Erythroblast (primary cell): ENCODE data around the gene SMARCC1.

ENCODE experiments used
- GATA1 ChIP-seq: IDR thresholded peaks from 2 replicates; pipeline ENCODE4 v1.6.1; 2011; ENCODE audit warnings: low read depth, mild to moderate bottlenecking, control low read depth, low read length, moderate library complexity
- POLR2A ChIP-seq: IDR thresholded peaks from 2 replicates; pipeline ENCODE4 v1.6.1; 2011; ENCODE audit warnings: mild to moderate bottlenecking, low read length

DNA sequence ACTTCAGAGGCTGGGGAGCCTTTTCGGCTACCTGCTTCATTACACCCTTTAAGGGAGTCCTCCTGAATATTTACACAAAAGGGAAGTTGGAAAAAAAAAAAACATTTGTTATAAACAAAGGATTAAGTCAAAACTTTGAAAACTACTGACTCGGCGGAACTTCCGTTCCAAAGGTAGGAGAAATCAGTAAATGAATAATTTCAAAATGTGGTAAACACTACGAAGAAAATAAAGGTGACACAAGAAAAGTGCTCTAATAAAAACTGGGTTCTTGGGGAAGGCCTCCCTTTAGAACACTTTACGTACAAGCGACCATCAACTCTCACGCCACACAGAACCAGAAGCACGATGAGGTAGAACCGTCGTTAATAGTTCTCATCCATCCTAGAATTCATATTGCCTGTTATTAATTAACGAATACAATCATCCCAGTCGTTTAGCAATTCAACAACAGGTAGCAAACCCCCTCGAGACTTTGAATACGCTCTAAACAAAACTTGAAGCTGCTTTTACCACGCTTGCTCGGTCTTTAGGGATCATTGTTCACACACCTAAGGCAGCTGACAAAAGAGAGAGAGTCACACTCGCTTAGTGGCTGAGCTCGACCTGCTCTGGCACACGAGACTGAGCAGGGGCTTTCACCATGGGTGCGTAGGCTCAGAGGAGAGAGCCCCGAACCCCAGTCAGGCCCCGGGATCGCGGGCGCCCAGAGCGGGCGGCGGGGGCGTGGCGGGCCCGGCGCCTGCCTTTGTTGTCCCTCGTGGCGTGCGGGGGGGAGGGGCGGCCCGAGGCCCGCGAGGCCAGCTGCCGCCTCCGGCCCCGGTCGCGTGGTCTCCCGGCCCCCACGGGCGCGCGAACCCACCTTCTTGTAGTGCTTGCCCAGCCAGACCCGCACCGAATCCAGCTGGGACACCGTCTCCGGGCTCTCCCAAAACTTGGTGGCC is 680 bp downstream of the SMARCC1 start:
- no peak for TF ChIP-seq POLR2A
- no peak for TF ChIP-seq GATA1
